PC-9 (cell line): Measurements from ENCODE around the gene GALNT1.

Experiments used
- CTCF ChIP-seq: fragments of 200-600 bp; sonication (generic); conservative IDR thresholded peaks from 2 replicates; pipeline ENCODE4 v1.6.1; 2017; ENCODE audit warnings: mixed run types, antibody characterized with exemption, mild to moderate bottlenecking, moderate library complexity
- EZH2 ChIP-seq: fragments of 200-600 bp; sonication (generic); IDR thresholded peaks from 2 replicates; pipeline ENCODE4 v1.8.0; 2017; ENCODE audit warnings: antibody characterized with exemption, low read depth

- TF ChIP-seq EZH2, result no peak
- TF ChIP-seq CTCF, result no peak
Measured at GRCh38 chr18:35533916-35534405, 47.6 kb upstream of the GALNT1 start.
